Breast epithelium (tissue), 3 donors: ENCODE measurements around the gene BDNF.

Source experiments
- CTCF ChIP-seq, 3 donors: fragments of 450-650 bp; IDR thresholded peaks; one replicate each; pipeline ENCODE4 v1.5.1; 2016 to 2017; ENCODE audit warnings: antibody characterized with exemption in 3 of 3, mild to moderate bottlenecking in 3 of 3, moderate library complexity in 3 of 3
- POLR2A ChIP-seq: fragments of 450-650 bp; IDR thresholded peaks from one replicate; pipeline ENCODE4 v1.6.1; 2016; ENCODE audit warnings: antibody characterized with exemption, mild to moderate bottlenecking, moderate library complexity
- POLR2AphosphoS5 ChIP-seq, 3 donors: sonication (generic); formaldehyde crosslinking; IDR thresholded peaks; one replicate each; pipeline ENCODE4 v1.6.1; 2017; ENCODE audit warnings: antibody characterized with exemption in 3 of 3

GRCh38 chr11:27716216-27716615 is 16.0 kb upstream of the BDNF start:
- no peak for TF ChIP-seq CTCF (IDR thresholded peaks at IDR 0.05)
- no peak for TF ChIP-seq POLR2A
- TF ChIP-seq POLR2AphosphoS5 (IDR thresholded peaks at IDR 0.05): no peak
